ENCODE measurements around the gene BOD1. TPM values are rescaled to one million over a fixed set of nuclear protein-coding genes. Genes with fewer than 3 reads are reported as not detected.

BOD1 gene
- total and polyA plus RNA-seq, 2 donors (not counting 3 experiments of a cell fraction or from before 2014, with no cell fraction given), result 57.6 to 62.4 TPM

GRCh38 chr5:173624282-173624681, 7.8 kb upstream of the BOD1 start:
- ChIA-PET CTCF (interaction anchor here (1.6 to 3.5 kb wide), 3 partner anchors 301 to 349 kb away, joined by 4 to 28 read pairs (median 7); no protein-coding TSS in a partner anchor), POLR2A (no interaction called here)
- H3K79me2 ChIP-seq (ENCODE audit: control insufficient read depth, insufficient read depth, low read length), result no peaks in the 10 kb centered on the region
- no peak overlapping the region for H2AFZ ChIP-seq (ENCODE audit: low read depth, low read length)
- no peaks in the 10 kb centered on the region for H3K9me3 ChIP-seq (replicated peaks; ENCODE audit: control insufficient read depth, insufficient read depth, low read length)
- no peak overlapping the region for H3K4me2 ChIP-seq (ENCODE audit: insufficient read depth, low read length)
- H3K9ac ChIP-seq (replicated peaks; ENCODE audit: extremely low read depth, insufficient read depth, low read length), result no peak overlapping the region
- no peak for FAIRE-seq
- DNase-seq (ENCODE audit: low read depth, low spot score), result no peak
- no peaks in the 10 kb centered on the region for H4K20me1 ChIP-seq (replicated peaks; ENCODE audit: control insufficient read depth, extremely low read depth, insufficient read depth, low read length)
- H3K27me3 ChIP-seq (ENCODE audit: control insufficient read depth in 2 of 2, insufficient read depth in 2 of 2, low read length in 2 of 2), result peaks cover 3 to 5% of the 10 kb centered on the region in 2 experiments
- no peak overlapping the region for H3K4me3 ChIP-seq (replicated peaks in 1 of 3; ENCODE audit: insufficient read depth in 1 of 3, low read depth in 1 of 3, low read length in 3 of 3)
- H3K36me3 ChIP-seq (ENCODE audit: control insufficient read depth in 2 of 2, extremely low read depth in 1 of 2, insufficient read depth in 2 of 2, low read length in 2 of 2), result no peaks in the 10 kb centered on the region
- no peak overlapping the region for H3K27ac ChIP-seq (ENCODE audit: insufficient read depth, low read depth, low read length)
- no peaks in the 10 kb centered on the region for H3K4me1 ChIP-seq (ENCODE audit: control insufficient read depth, extremely low read depth, insufficient read depth, low read length)
- dilution Hi-C loops (cut with MboI; ENCODE audit: extremely low pct_ligation_motif_present, low sequenced_read_pairs) (no loop called here), intact Hi-C loops (cut with micrococcal nuclease) (no loop called here)
- no TSS peak for BruUV-seq (replicated peaks)
- no peaks in the 10 kb centered on the region for H3K9me1 ChIP-seq (replicated peaks; ENCODE audit: control insufficient read depth, extremely low read depth, insufficient read depth, low read length)
- TF ChIP-seq GATA2 (IDR thresholded peaks at IDR 0.05; ENCODE audit: insufficient read depth, insufficient read length, low read depth, low read length), result no peak
- TF ChIP-seq MAX (IDR thresholded peaks at IDR 0.05; ENCODE audit: insufficient read depth, insufficient read length), result no peak

GRCh38 chr5:173623789-173624188, 7.3 kb upstream of the BOD1 start:
- Histone ChIP-seq H3K9me3 (replicated peaks; ENCODE audit: control insufficient read depth, insufficient read depth, low read length) (no peaks in the 10 kb centered on the region), H3K4me1 (ENCODE audit: control insufficient read depth, extremely low read depth, insufficient read depth, low read length) (no peaks in the 10 kb centered on the region), H3K79me2 (ENCODE audit: control insufficient read depth, insufficient read depth, low read length) (no peaks in the 10 kb centered on the region), H3K27ac (ENCODE audit: insufficient read depth, low read depth, low read length) (no peak overlapping the region), H3K4me3 (replicated peaks in 1 of 3; ENCODE audit: insufficient read depth in 1 of 3, low read depth in 1 of 3, low read length in 3 of 3) (no peak overlapping the region), H3K9ac (replicated peaks; ENCODE audit: extremely low read depth, insufficient read depth, low read length) (no peak overlapping the region), H3K27me3 (ENCODE audit: control insufficient read depth in 2 of 2, insufficient read depth in 2 of 2, low read length in 2 of 2) (peaks cover 3 to 5% of the 10 kb centered on the region in 2 experiments), H3K4me2 (ENCODE audit: insufficient read depth, low read length) (no peak overlapping the region), H3K9me1 (replicated peaks; ENCODE audit: control insufficient read depth, extremely low read depth, insufficient read depth, low read length) (no peaks in the 10 kb centered on the region), H2AFZ (ENCODE audit: low read depth, low read length) (no peak overlapping the region), H3K36me3 (ENCODE audit: control insufficient read depth in 2 of 2, extremely low read depth in 1 of 2, insufficient read depth in 2 of 2, low read length in 2 of 2) (no peaks in the 10 kb centered on the region), H4K20me1 (replicated peaks; ENCODE audit: control insufficient read depth, extremely low read depth, insufficient read depth, low read length) (no peaks in the 10 kb centered on the region)
- FAIRE-seq, result no peak
- no TSS peak for BruUV-seq (replicated peaks)
- ChIA-PET POLR2A (no interaction called here), CTCF (interaction anchor here (1.1 to 3.5 kb wide), 4 partner anchors 140 to 688 kb away, joined by 3 to 28 read pairs (median 5); no protein-coding TSS in a partner anchor)
- intact Hi-C loops (cut with micrococcal nuclease) (no loop called here), dilution Hi-C loops (cut with MboI; ENCODE audit: extremely low pct_ligation_motif_present, low sequenced_read_pairs) (no loop called here)
- DNase-seq (ENCODE audit: low read depth, low spot score), result no peak
- TF ChIP-seq EZH2 (IDR thresholded peaks at IDR 0.05; ENCODE audit: borderline replicate concordance, low read depth, low read length, severe bottlenecking) (no peak), MYC (IDR thresholded peaks at IDR 0.05; ENCODE audit: low read depth, low read length) (no peak), FOS (IDR thresholded peaks at IDR 0.05; ENCODE audit: borderline replicate concordance, insufficient read depth, low read length) (no peak), CTCF (IDR thresholded peaks at IDR 0.05; ENCODE audit: extremely low read depth in 1 of 2, insufficient read depth in 1 of 2, low read depth in 1 of 2, low read length in 2 of 2) (no peak), POLR2A (IDR thresholded peaks at IDR 0.05; ENCODE audit: low read depth, low read length) (no peak), POLR2AphosphoS5 (IDR thresholded peaks at IDR 0.05; ENCODE audit: insufficient read depth, low read depth, low read length) (no peak), MAX (IDR thresholded peaks at IDR 0.05; ENCODE audit: insufficient read depth, insufficient read length) (no peak)

Measured in endothelial cell of umbilical vein (primary cell).